ENCODE data around the gene INSIG2.

The INSIG2 gene

DNA sequence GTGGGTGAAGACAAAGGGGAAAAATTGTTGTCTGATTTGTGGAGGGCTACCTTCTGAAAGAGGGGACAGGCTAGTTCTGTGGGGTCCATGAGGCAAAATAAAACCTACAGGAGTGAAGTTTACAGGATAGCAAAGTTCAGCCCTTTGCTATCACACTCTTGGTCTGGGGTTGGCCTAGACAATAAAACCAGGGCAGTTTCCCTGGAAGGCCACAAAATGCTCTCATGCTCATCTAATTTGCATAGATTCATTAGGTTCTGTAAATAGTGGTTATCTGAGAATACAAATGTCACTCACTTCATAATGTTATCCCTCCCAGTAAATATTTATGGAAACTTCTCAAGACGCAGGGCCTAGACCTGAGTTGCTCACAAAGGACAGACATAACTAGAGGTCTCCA is 63.6 kb downstream of the INSIG2 start:
- Histone ChIP-seq H3F3A (ENCODE audit: insufficient read depth, low read length) (no peaks in the 10 kb centered on the region), H4K20me1 (ENCODE audit: insufficient read depth, low read length) (no peaks in the 10 kb centered on the region), H3K36me3 (ENCODE audit: insufficient read depth, low read length) (no peaks in the 10 kb centered on the region), H2AFZ (ENCODE audit: low read length) (no peak overlapping the region), H3K4me1 (ENCODE audit: insufficient read depth, low read length, severe bottlenecking) (no peaks in the 10 kb centered on the region), H3K9me2 (ENCODE audit: low read depth, low read length) (no peaks in the 10 kb centered on the region), H3K79me2 (ENCODE audit: insufficient read depth, low read length) (no peaks in the 10 kb centered on the region), H3K4me3 (ENCODE audit: low read depth, low read length, poor library complexity, severe bottlenecking) (no peak overlapping the region), H3K27me3 (ENCODE audit: insufficient read depth, low read length) (no peaks in the 10 kb centered on the region; the same call in 1 of the 2 replicates), H3K4me2 (ENCODE audit: low read length) (no peak overlapping the region), H3K9ac (ENCODE audit: low read length) (no peak overlapping the region), H3K27ac (ENCODE audit: low read depth, low read length, poor library complexity, severe bottlenecking) (no peak overlapping the region), H3K9me3 (ENCODE audit: low read length) (no peaks in the 10 kb centered on the region; the same call in 1 of the 2 replicates)
- TF ChIP-seq, protein P1, sequence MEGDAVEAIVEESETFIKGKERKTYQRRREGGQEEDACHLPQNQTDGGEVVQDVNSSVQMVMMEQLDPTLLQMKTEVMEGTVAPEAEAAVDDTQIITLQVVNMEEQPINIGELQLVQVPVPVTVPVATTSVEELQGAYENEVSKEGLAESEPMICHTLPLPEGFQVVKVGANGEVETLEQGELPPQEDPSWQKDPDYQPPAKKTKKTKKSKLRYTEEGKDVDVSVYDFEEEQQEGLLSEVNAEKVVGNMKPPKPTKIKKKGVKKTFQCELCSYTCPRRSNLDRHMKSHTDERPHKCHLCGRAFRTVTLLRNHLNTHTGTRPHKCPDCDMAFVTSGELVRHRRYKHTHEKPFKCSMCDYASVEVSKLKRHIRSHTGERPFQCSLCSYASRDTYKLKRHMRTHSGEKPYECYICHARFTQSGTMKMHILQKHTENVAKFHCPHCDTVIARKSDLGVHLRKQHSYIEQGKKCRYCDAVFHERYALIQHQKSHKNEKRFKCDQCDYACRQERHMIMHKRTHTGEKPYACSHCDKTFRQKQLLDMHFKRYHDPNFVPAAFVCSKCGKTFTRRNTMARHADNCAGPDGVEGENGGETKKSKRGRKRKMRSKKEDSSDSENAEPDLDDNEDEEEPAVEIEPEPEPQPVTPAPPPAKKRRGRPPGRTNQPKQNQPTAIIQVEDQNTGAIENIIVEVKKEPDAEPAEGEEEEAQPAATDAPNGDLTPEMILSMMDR (IDR thresholded peaks at IDR 0.05; ENCODE audit: low read length), result no peak
- no peak for TF ChIP-seq EZH2 (IDR thresholded peaks at IDR 0.05; ENCODE audit: borderline replicate concordance, low read length)

DNA sequence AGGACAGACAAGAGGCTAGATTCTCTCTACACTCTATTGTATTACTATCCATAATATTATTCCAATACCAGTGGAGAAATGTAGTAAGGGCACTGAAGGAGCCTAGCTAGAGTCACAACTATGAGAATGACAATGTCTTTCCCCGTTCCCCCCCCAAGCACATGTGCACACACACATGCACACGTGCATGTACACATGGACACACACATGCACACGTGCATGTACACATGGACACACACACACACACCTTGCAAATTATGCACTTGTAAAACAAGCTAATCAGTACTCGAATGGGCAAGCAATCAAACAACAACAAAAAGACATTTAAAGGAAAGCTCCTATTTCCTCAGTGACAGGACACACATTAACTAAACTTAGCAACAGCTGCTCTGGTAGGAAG is 65.2 kb downstream of the INSIG2 start:
- Histone ChIP-seq H2AFZ (ENCODE audit: low read length) (no peak overlapping the region), H3K9ac (ENCODE audit: low read length) (no peak overlapping the region), H3K79me2 (ENCODE audit: insufficient read depth, low read length) (no peaks in the 10 kb centered on the region), H3K4me1 (ENCODE audit: insufficient read depth, low read length, severe bottlenecking) (no peaks in the 10 kb centered on the region), H3K27me3 (ENCODE audit: insufficient read depth, low read length) (no peaks in the 10 kb centered on the region), H3K4me2 (ENCODE audit: low read length) (no peak overlapping the region), H3K4me3 (ENCODE audit: low read depth, low read length, poor library complexity, severe bottlenecking) (no peak overlapping the region), H3K9me3 (ENCODE audit: low read length) (no peaks in the 10 kb centered on the region; the same call in 1 of the 2 replicates), H3K36me3 (ENCODE audit: insufficient read depth, low read length) (no peaks in the 10 kb centered on the region), H3K27ac (ENCODE audit: low read depth, low read length, poor library complexity, severe bottlenecking) (no peak overlapping the region), H3K9me2 (ENCODE audit: low read depth, low read length) (no peaks in the 10 kb centered on the region), H3F3A (ENCODE audit: insufficient read depth, low read length) (no peaks in the 10 kb centered on the region), H4K20me1 (ENCODE audit: insufficient read depth, low read length) (no peaks in the 10 kb centered on the region)
- TF ChIP-seq, protein P1 (IDR thresholded peaks at IDR 0.05; ENCODE audit: low read length), result no peak
- no peak for TF ChIP-seq EZH2 (IDR thresholded peaks at IDR 0.05; ENCODE audit: borderline replicate concordance, low read length)

DNA sequence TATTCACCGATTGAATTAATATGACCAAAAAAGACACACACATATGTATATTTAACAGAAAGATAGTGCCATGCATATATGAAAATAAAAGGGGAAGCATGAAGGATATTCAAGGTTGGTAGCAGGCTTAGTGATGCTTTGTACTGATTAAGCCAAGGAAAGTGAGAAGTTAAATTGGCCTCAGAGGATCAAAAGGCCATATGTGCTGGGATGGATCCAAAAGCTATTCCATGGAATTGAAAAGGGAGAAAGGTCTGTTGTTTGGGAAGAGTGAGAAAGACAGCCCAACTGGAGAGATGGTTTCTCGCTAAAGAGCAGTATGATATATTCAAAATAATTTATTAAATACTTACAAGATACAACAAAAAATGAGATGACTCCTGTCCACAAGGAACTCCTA is 65.9 kb downstream of the INSIG2 start:
- no peaks in the 10 kb centered on the region for H4K20me1 ChIP-seq (ENCODE audit: insufficient read depth, low read length)
- no peaks in the 10 kb centered on the region for H3K36me3 ChIP-seq (ENCODE audit: insufficient read depth, low read length)
- no peak overlapping the region for H3K9ac ChIP-seq (ENCODE audit: low read length)
- H3K4me2 ChIP-seq (ENCODE audit: low read length), result no peak overlapping the region
- H3K4me3 ChIP-seq (ENCODE audit: low read depth, low read length, poor library complexity, severe bottlenecking), result no peak overlapping the region
- H3F3A ChIP-seq (ENCODE audit: insufficient read depth, low read length), result no peaks in the 10 kb centered on the region
- no peaks in the 10 kb centered on the region for H3K27me3 ChIP-seq (ENCODE audit: insufficient read depth, low read length)
- no peak for TF ChIP-seq EZH2 (IDR thresholded peaks at IDR 0.05; ENCODE audit: borderline replicate concordance, low read length)
- TF ChIP-seq, protein P1 (IDR thresholded peaks at IDR 0.05; ENCODE audit: low read length), result no peak
- H2AFZ ChIP-seq (ENCODE audit: low read length), result no peak overlapping the region
- no peaks in the 10 kb centered on the region; the same call in 1 of the 2 replicates for H3K9me3 ChIP-seq (ENCODE audit: low read length)
- H3K27ac ChIP-seq (ENCODE audit: low read depth, low read length, poor library complexity, severe bottlenecking), result no peak overlapping the region
- H3K4me1 ChIP-seq (ENCODE audit: insufficient read depth, low read length, severe bottlenecking), result no peaks in the 10 kb centered on the region
- H3K9me2 ChIP-seq (ENCODE audit: low read depth, low read length), result no peaks in the 10 kb centered on the region
- no peaks in the 10 kb centered on the region for H3K79me2 ChIP-seq (ENCODE audit: insufficient read depth, low read length)
